Uterus (tissue), 2 donors: Measurements from ENCODE around the gene NEURL3.

Experiments used
- CTCF ChIP-seq, 4 experiments: fragments of 200-600 bp in 2 of 4; fragments of 450-650 bp in 2 of 4; sonication (generic) in 2 of 4; IDR thresholded peaks; one replicate each; pipeline ENCODE4 v1.5.1; 2016 to 2019; ENCODE audit warnings: antibody characterized with exemption in 4 of 4, mild to moderate bottlenecking in 2 of 4, moderate library complexity in 1 of 4
- POLR2A ChIP-seq, 2 donors: fragments of 450-650 bp; IDR thresholded peaks; one replicate each; pipeline ENCODE4 v1.6.1; 2016; ENCODE audit warnings: antibody characterized with exemption in 2 of 2, mild to moderate bottlenecking in 1 of 2, moderate library complexity in 1 of 2

GRCh38 chr2:96527286-96528005 lies 22.3 kb upstream of the NEURL3 start:
- peak in 3 of 4 experiments; percentile 41 to 56 (median 54) for TF ChIP-seq CTCF (IDR thresholded peaks at IDR 0.05)
- TF ChIP-seq POLR2A (IDR thresholded peaks at IDR 0.05): peak in 1 of 2 donors; percentile 23
